Chondrocyte (in vitro differentiated cells): ENCODE results near the gene BCAN. TPM values are rescaled to one million over a fixed set of nuclear protein-coding genes. Genes with fewer than 3 reads are reported as not detected.

Source experiments
- DNase-seq: peaks from one replicate; pipeline ENCODE4 v3.0.0; 2021; ENCODE audit warnings: mixed read lengths, low spot score
- H3K27ac Mint-ChIP-seq: one replicate; pipeline ENCODE4 v1.8.0; 2021; ENCODE audit warnings: mild to moderate bottlenecking, moderate library complexity, mixed read lengths; ENCODE audit not compliant: unreplicated experiment
- H3K27me3 Mint-ChIP-seq: 2 replicates; pipeline ENCODE4 v1.8.0; 2021; ENCODE audit warnings: low read depth, mixed read lengths
- H3K36me3 Mint-ChIP-seq: 2 replicates; pipeline ENCODE4 v1.8.0; 2021; ENCODE audit warnings: low read depth, mixed read lengths
- H3K4me1 Mint-ChIP-seq: 2 replicates; pipeline ENCODE4 v1.8.0; 2021; ENCODE audit warnings: low read depth, mild to moderate bottlenecking, mixed read lengths
- H3K4me3 Mint-ChIP-seq: one replicate; pipeline ENCODE4 v1.8.0; 2021; ENCODE audit warnings: mild to moderate bottlenecking, moderate library complexity, mixed read lengths; ENCODE audit not compliant: unreplicated experiment
- H3K9me3 Mint-ChIP-seq: 2 replicates; pipeline ENCODE4 v1.8.0; 2021; ENCODE audit warnings: low read depth, mixed read lengths
- long read RNA-seq: library from polyadenylated mRNA; stranded (forward); transcript quantifications from one replicate; pipeline ENCODE4 v2.0.0, GENCODE V29; 2021
- total RNA-seq: library from RNA; stranded (reverse); gene quantifications from 3 replicates; pipeline ENCODE4 v1.2.1, GENCODE V29; 2021
- TF ChIP-seq, protein P1 (sequence below): fragments of 200-600 bp; sonication (generic); IDR thresholded peaks from 2 replicates; pipeline ENCODE4 v1.5.0; 2021; ENCODE audit warnings: antibody characterized with exemption, mild to moderate bottlenecking, moderate library complexity

The BCAN gene, protein sequence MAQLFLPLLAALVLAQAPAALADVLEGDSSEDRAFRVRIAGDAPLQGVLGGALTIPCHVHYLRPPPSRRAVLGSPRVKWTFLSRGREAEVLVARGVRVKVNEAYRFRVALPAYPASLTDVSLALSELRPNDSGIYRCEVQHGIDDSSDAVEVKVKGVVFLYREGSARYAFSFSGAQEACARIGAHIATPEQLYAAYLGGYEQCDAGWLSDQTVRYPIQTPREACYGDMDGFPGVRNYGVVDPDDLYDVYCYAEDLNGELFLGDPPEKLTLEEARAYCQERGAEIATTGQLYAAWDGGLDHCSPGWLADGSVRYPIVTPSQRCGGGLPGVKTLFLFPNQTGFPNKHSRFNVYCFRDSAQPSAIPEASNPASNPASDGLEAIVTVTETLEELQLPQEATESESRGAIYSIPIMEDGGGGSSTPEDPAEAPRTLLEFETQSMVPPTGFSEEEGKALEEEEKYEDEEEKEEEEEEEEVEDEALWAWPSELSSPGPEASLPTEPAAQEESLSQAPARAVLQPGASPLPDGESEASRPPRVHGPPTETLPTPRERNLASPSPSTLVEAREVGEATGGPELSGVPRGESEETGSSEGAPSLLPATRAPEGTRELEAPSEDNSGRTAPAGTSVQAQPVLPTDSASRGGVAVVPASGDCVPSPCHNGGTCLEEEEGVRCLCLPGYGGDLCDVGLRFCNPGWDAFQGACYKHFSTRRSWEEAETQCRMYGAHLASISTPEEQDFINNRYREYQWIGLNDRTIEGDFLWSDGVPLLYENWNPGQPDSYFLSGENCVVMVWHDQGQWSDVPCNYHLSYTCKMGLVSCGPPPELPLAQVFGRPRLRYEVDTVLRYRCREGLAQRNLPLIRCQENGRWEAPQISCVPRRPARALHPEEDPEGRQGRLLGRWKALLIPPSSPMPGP
- 1.3 TPM in 1 of 3 replicates, not detected in the others for total RNA-seq
- long read RNA-seq, partial matches to known transcripts, result 2 of 2 reads
- long read RNA-seq, other reads (novel, unspliced or antisense), result 0 of 2 reads

DNA sequence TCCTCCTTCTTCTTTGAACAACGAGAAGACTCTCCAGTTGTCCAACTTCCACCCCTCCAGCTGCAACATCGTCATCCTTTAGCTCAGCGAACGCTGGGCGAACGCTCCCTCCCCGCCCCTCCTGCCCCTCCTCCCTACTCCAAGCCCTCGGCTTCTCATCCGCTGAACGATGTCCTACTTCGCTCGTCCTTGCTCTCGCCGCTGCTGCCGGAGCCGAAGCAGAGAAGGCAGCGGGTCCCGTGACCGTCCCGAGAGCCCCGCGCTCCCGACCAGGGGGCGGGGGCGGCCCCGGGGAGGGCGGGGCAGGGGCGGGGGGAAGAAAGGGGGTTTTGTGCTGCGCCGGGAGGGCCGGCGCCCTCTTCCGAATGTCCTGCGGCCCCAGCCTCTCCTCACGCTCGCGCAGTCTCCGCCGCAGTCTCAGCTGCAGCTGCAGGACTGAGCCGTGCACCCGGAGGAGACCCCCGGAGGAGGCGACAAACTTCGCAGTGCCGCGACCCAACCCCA, at the start of gene BCAN:
TSS of gene BCAN (plus strand) at position 357 of the 504 bp plus-strand sequence. CDS start 3,938 bp downstream, outside the sequence.
- Mint-ChIP-seq H3K27me3 (peaks cover 68% of the 10 kb centered on the region), H3K36me3 (peaks cover 2% of the 10 kb centered on the region), H3K4me3 (peak within 1 kb of the TSS; percentile 65), H3K9me3 (no peaks in the 10 kb centered on the region), H3K27ac (no peak within 1 kb of the TSS), H3K4me1 (peaks cover 23% of the 10 kb centered on the region)
- TF ChIP-seq, protein P1, sequence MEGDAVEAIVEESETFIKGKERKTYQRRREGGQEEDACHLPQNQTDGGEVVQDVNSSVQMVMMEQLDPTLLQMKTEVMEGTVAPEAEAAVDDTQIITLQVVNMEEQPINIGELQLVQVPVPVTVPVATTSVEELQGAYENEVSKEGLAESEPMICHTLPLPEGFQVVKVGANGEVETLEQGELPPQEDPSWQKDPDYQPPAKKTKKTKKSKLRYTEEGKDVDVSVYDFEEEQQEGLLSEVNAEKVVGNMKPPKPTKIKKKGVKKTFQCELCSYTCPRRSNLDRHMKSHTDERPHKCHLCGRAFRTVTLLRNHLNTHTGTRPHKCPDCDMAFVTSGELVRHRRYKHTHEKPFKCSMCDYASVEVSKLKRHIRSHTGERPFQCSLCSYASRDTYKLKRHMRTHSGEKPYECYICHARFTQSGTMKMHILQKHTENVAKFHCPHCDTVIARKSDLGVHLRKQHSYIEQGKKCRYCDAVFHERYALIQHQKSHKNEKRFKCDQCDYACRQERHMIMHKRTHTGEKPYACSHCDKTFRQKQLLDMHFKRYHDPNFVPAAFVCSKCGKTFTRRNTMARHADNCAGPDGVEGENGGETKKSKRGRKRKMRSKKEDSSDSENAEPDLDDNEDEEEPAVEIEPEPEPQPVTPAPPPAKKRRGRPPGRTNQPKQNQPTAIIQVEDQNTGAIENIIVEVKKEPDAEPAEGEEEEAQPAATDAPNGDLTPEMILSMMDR, result no peak
- no peak for DNase-seq

DNA sequence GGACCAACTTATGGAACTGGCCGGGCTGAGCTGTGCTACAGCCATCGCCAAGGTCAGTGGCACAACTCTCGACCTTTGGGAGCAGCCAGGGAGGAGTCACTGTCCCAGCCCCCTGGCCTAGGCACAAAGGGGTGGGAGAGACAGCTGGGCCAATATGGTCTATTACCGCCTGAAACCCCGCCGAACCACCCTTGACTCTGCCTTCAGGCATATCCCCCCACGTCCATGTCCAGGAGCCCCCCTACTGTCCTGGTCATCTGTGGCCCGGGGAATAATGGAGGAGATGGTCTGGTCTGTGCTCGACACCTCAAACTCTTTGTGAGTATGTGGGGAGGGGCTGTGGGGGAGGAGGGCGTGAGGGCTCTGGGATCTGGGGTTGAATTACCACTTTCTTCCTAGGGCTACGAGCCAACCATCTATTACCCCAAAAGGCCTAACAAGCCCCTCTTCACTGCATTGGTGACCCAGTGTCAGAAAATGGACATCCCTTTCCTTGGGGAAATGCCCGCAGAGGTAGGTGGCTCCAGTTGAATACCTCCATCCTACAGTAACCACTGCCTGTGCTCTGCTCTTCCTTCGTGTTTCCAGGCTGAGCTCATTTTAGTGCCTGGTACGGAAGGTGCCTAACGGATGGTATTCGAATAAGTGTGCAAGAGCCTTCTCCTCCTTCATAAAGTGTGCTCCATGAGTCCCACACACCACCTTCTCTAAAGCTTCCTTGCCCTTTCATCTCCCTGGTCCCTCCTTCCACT, 49.6 kb upstream of the BCAN start:
- Mint-ChIP-seq H3K27me3 (no peaks in the 10 kb centered on the region), H3K27ac (peak overlapping the region; percentile 12), H3K36me3 (peaks cover 8% of the 10 kb centered on the region), H3K4me3 (peak overlapping the region; percentile 78), H3K4me1 (peaks cover 15% of the 10 kb centered on the region), H3K9me3 (no peaks in the 10 kb centered on the region)
- TF ChIP-seq, protein P1, result no peak
- DNase-seq, result no peak

GRCh38 chr1:156592910-156593660, 48.8 kb upstream of the BCAN start:
- H3K27ac Mint-ChIP-seq, result no peak overlapping the region
- no peaks in the 10 kb centered on the region for H3K27me3 Mint-ChIP-seq
- H3K9me3 Mint-ChIP-seq, result no peaks in the 10 kb centered on the region
- peak overlapping the region; percentile 78 for H3K4me3 Mint-ChIP-seq
- DNase-seq, result no peak
- H3K4me1 Mint-ChIP-seq, result peaks cover 15% of the 10 kb centered on the region
- TF ChIP-seq, protein P1, result no peak
- H3K36me3 Mint-ChIP-seq, result peaks cover 8% of the 10 kb centered on the region

- TF ChIP-seq, protein P1, result no peak
- peaks cover 10% of the 10 kb centered on the region for H3K36me3 Mint-ChIP-seq
- no peak for DNase-seq
- H3K27ac Mint-ChIP-seq, result no peak overlapping the region
- peaks cover 15% of the 10 kb centered on the region for H3K4me1 Mint-ChIP-seq
- H3K4me3 Mint-ChIP-seq, result no peak overlapping the region
- no peaks in the 10 kb centered on the region for H3K9me3 Mint-ChIP-seq
- H3K27me3 Mint-ChIP-seq, result no peaks in the 10 kb centered on the region
Measured at GRCh38 chr1:156593661-156593989, 48.3 kb upstream of the BCAN start.
